Measurements from ENCODE around the gene PDE6G. TPM values are rescaled to one million over a fixed set of nuclear protein-coding genes. Genes with fewer than 3 reads are reported as not detected.

PDE6G gene
- total RNA-seq, 1 experiment from 2014 or later = 0.85 TPM

DNA sequence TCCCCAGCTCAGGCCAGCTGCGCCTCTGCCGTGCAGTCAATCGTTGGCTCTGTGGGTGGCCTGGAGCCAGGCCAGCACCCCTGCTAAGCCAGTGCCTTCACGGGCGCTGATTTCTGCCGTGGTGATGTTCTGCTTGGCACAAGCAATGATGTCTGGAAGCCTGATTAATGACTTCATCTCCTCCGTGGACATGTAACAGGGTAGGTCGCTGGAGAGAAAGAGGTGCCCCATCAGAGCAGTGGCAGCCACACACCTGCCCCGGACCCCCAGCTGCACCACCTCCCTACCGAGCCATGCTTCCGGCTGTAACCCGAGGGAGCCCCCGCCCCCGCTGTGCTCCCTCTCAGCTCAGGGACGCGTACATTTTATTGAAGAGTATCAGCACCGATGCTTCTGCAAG, 25.3 kb upstream of the PDE6G start:
- no peak for DNase-seq (ENCODE audit: low read depth, low spot score)
- Histone ChIP-seq H3K9me3 (ENCODE audit: control insufficient read depth, insufficient read depth, low read depth, low read length) (no peaks in the 10 kb centered on the region), H3K36me3 (ENCODE audit: control insufficient read depth, insufficient read depth, low read length) (peaks cover 11% of the 10 kb centered on the region; the same call in 1 of the 2 replicates), H3K4me3 (ENCODE audit: low read depth in 2 of 2, low read length in 2 of 2) (peak overlapping the region in 1 of 2 experiments; percentile 78; a peak in 1 of 4 replicates), H3K4me1 (ENCODE audit: control insufficient read depth, insufficient read depth, low read length) (peaks cover 23% of the 10 kb centered on the region), H3K27ac (ENCODE audit: low read length) (no peak overlapping the region; the same call in 1 of the 2 replicates), H3K27me3 (ENCODE audit: control insufficient read depth, insufficient read depth, low read length) (no peaks in the 10 kb centered on the region)
- no peak for ATAC-seq
- ChIA-PET POLR2A (no interaction called here), CTCF (no interaction called here)
- intact Hi-C loops (cut with micrococcal nuclease; ENCODE audit: unreplicated experiment) = no loop called here
- in situ Hi-C loops (cut with HindIII; ENCODE audit: low pct_unique_long_range_greater_than_20kb, low sequenced_read_pairs) = no loop called here
- no TSS peak for BruUV-seq (replicated peaks)
- TF ChIP-seq, protein P1, sequence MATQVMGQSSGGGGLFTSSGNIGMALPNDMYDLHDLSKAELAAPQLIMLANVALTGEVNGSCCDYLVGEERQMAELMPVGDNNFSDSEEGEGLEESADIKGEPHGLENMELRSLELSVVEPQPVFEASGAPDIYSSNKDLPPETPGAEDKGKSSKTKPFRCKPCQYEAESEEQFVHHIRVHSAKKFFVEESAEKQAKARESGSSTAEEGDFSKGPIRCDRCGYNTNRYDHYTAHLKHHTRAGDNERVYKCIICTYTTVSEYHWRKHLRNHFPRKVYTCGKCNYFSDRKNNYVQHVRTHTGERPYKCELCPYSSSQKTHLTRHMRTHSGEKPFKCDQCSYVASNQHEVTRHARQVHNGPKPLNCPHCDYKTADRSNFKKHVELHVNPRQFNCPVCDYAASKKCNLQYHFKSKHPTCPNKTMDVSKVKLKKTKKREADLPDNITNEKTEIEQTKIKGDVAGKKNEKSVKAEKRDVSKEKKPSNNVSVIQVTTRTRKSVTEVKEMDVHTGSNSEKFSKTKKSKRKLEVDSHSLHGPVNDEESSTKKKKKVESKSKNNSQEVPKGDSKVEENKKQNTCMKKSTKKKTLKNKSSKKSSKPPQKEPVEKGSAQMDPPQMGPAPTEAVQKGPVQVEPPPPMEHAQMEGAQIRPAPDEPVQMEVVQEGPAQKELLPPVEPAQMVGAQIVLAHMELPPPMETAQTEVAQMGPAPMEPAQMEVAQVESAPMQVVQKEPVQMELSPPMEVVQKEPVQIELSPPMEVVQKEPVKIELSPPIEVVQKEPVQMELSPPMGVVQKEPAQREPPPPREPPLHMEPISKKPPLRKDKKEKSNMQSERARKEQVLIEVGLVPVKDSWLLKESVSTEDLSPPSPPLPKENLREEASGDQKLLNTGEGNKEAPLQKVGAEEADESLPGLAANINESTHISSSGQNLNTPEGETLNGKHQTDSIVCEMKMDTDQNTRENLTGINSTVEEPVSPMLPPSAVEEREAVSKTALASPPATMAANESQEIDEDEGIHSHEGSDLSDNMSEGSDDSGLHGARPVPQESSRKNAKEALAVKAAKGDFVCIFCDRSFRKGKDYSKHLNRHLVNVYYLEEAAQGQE (IDR thresholded peaks at IDR 0.05; ENCODE audit: insufficient read depth in 1 of 2, low read depth in 2 of 2, low read length in 1 of 2) = no peak
- TF ChIP-seq TCF7L2 (IDR thresholded peaks at IDR 0.05; ENCODE audit: low read depth, low read length) = no peak
- TF ChIP-seq POLR2AphosphoS5 (IDR thresholded peaks at IDR 0.05; ENCODE audit: low read depth, low read length) = no peak
- TF ChIP-seq, protein P2, sequence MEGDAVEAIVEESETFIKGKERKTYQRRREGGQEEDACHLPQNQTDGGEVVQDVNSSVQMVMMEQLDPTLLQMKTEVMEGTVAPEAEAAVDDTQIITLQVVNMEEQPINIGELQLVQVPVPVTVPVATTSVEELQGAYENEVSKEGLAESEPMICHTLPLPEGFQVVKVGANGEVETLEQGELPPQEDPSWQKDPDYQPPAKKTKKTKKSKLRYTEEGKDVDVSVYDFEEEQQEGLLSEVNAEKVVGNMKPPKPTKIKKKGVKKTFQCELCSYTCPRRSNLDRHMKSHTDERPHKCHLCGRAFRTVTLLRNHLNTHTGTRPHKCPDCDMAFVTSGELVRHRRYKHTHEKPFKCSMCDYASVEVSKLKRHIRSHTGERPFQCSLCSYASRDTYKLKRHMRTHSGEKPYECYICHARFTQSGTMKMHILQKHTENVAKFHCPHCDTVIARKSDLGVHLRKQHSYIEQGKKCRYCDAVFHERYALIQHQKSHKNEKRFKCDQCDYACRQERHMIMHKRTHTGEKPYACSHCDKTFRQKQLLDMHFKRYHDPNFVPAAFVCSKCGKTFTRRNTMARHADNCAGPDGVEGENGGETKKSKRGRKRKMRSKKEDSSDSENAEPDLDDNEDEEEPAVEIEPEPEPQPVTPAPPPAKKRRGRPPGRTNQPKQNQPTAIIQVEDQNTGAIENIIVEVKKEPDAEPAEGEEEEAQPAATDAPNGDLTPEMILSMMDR (IDR thresholded peaks at IDR 0.05) = no peak
- TF ChIP-seq SIN3A (IDR thresholded peaks at IDR 0.05; ENCODE audit: borderline replicate concordance, insufficient read depth, low read depth, low read length) = no peak

DNA sequence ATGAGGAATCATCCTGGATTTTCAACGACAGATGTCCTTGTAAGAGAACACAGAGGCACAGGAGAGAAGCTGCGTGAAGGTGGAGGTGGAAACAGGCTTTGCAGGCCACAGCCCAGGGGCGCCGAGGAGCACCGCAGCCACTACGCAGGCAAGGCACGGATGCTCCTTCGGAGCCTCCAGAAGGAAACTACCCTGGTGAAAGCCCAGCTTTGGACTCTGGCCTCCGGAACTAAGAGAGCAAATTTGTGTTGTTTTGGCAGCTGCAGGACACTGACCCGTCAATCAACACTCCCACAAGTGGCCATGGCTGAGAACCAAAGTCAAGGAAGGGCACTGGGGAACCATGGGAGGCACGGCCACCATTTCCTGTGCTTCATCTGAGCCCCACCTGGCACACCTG, 23.8 kb upstream of the PDE6G start:
- DNase-seq (ENCODE audit: low read depth, low spot score) (no peak), ATAC-seq (no peak)
- H3K27me3 ChIP-seq (ENCODE audit: control insufficient read depth, insufficient read depth, low read length) = no peaks in the 10 kb centered on the region
- intact Hi-C loops (cut with micrococcal nuclease; ENCODE audit: unreplicated experiment) = no loop called here
- CTCF ChIA-PET = interaction anchor here (0.7 kb wide), 1 partner anchor 13 kb away, joined by 5 read pairs; no protein-coding TSS in a partner anchor
- TF ChIP-seq, protein P1 (IDR thresholded peaks at IDR 0.05; ENCODE audit: insufficient read depth in 1 of 2, low read depth in 2 of 2, low read length in 1 of 2) = no peak
- TF ChIP-seq TCF7L2 (IDR thresholded peaks at IDR 0.05; ENCODE audit: low read depth, low read length) (no peak), POLR2AphosphoS5 (IDR thresholded peaks at IDR 0.05; ENCODE audit: low read depth, low read length) (no peak), SIN3A (IDR thresholded peaks at IDR 0.05; ENCODE audit: borderline replicate concordance, insufficient read depth, low read depth, low read length) (no peak)
- TF ChIP-seq, protein P2 (IDR thresholded peaks at IDR 0.05) = no peak
- no peaks in the 10 kb centered on the region for H3K9me3 ChIP-seq (ENCODE audit: control insufficient read depth, insufficient read depth, low read depth, low read length)
- no peak overlapping the region for H3K4me3 ChIP-seq (ENCODE audit: low read depth in 2 of 2, low read length in 2 of 2)
- no peak overlapping the region for H3K27ac ChIP-seq (ENCODE audit: low read length)
- in situ Hi-C loops (cut with HindIII; ENCODE audit: low pct_unique_long_range_greater_than_20kb, low sequenced_read_pairs) = no loop called here
- no TSS peak for BruUV-seq (replicated peaks)
- H3K36me3 ChIP-seq (ENCODE audit: control insufficient read depth, insufficient read depth, low read length) = peaks cover 11% of the 10 kb centered on the region; the same call in 1 of the 2 replicates
- H3K4me1 ChIP-seq (ENCODE audit: control insufficient read depth, insufficient read depth, low read length) = peaks cover 17% of the 10 kb centered on the region
- POLR2A ChIA-PET = interaction anchor here (0.6 kb wide), 1 partner anchor 116 kb away, joined by 5 read pairs; no protein-coding TSS in a partner anchor
